ENCODE measurements around the gene TGM1. TPM values are rescaled to one million over a fixed set of nuclear protein-coding genes. Genes with fewer than 3 reads are reported as not detected.

The TGM1 gene
- total RNA-seq, 2 donors from 2014 or later: 0.14 to 1.7 TPM

DNA sequence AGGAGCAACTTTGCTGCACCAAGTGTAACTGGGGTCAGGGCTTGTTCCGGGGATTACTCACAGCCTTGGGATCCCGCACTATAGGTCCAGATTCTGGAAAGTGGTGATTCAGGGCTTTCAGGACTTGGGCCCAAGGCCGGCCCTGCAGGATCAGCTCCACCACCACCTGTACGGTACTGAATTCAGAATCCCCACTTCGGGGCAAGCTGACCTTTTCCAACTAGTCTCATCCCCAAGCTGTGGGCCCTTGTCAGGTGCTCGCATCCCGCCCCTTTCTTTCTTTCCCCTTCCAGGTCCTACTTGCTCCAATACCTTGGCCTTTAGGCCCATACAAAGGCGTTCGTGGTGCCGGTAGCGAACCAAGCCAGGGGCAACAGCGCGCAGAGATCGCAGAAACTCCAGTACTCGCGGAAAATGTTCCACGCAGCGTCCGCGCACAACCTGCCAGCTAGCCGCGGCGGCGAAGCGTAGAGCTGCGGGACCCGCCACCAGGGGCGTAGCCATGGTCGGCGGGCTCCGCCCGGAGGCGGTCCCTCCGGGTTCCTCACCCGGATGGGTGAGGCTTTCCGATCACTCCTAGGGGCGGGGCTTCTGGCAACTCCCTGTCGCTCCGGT lies 21.0 kb downstream of the TGM1 start:
- DNase-seq (ENCODE audit: low spot score): peak; percentile 97
- intact Hi-C loops (cut with DNase I): loop anchor here in 1 of 2 donors (2.0 kb wide), 1 partner anchor 55 kb away; no protein-coding TSS in a partner anchor

GRCh38 chr14:24240110-24240918 lies 22.7 kb downstream of the TGM1 start:
- intact Hi-C loops (cut with DNase I): no loop called here
- DNase-seq (ENCODE audit: low spot score): no peak

- intact Hi-C loops (cut with DNase I): no loop called here
- DNase-seq (ENCODE audit: low spot score): no peak
These were observed 24.4 kb downstream of the TGM1 start for GRCh38 chr14:24238527-24239037.

- no peak for DNase-seq (ENCODE audit: low spot score)
These were observed 24.9 kb downstream of the TGM1 start for GRCh38 chr14:24238123-24238522.

DNA sequence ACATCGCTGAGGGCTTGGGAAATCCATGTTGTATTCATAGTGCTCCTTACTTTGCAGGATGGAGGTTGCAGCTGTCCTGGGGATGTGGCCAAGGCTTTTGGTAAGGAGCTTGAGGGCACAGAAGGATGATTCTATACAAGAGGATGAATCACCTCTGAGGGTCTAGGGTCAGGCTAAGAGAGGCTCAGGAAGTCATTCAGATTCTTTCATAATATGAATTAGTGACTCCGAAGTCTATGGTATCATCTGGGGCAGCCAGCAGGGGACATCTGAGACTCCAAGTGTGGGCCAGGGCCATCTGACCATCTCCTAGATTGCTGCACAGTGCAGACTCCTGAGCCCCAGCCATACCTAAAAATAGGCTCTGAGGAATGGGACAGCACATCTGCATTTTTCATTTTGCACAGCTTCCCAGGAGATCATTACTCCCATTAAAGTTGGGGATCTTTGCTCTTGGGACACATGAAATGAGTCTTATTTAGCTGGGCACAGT lies 25.5 kb downstream of the TGM1 start:
- intact Hi-C loops (cut with DNase I): no loop called here
- no peak for DNase-seq (ENCODE audit: low spot score)

More at GRCh38 chr14:24238123-24238522, 24.9 kb downstream of the TGM1 start:
- intact Hi-C loops (cut with DNase I): no loop called here

- intact Hi-C loops (cut with DNase I): no loop called here
- DNase-seq (ENCODE audit: low spot score): no peak
These were observed 26.1 kb downstream of the TGM1 start for GRCh38 chr14:24236689-24237462.

DNA sequence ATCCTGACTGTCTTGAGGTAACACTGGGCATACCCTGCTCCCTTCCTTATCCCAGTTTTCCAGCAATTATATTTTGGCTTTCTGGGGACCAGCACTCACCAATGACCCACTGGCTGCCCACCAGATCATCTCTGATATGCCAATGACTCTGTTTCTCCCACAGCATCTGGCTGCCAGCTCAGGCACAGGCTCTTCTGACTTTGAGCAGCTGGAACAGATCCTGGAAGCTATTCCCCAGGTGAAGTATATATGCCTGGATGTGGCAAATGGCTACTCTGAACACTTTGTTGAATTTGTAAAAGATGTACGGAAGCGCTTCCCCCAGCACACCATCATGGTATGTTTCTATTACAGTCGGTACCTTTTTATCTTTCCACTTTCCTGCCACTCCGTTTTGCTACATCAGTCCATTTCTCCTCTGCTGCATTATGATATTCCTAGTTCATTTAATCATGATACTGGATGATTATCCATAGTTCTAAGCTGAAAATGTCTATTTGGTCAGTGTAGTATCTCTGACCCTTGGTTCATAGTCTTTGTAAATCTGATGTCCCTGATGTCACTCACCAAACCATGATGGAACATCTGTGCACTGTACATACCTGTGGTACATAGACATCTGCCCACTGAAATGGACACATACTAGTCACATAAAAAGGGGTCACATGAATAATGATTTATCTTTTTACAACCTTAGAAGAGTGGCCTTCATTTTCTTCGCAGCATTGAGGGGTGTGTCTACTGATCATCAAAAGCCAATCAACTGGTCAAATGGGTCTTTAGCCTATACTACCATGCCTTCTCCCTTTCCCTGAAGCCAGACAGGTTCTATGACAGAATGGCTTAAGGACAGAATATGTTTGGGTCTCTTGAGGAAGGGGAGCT lies 26.9 kb downstream of the TGM1 start:
- intact Hi-C loops (cut with DNase I): no loop called here

GRCh38 chr14:24234095-24235005 lies 28.6 kb downstream of the TGM1 start:
- intact Hi-C loops (cut with DNase I): no loop called here
- no peak for DNase-seq (ENCODE audit: low spot score)

More for the DNA sequence above, 26.9 kb downstream of the TGM1 start:
- DNase-seq (ENCODE audit: low spot score): no peak

- no peak for DNase-seq (ENCODE audit: low spot score)
- intact Hi-C loops (cut with DNase I): no loop called here
These were observed 29.5 kb downstream of the TGM1 start for GRCh38 chr14:24233538-24233866.

DNA sequence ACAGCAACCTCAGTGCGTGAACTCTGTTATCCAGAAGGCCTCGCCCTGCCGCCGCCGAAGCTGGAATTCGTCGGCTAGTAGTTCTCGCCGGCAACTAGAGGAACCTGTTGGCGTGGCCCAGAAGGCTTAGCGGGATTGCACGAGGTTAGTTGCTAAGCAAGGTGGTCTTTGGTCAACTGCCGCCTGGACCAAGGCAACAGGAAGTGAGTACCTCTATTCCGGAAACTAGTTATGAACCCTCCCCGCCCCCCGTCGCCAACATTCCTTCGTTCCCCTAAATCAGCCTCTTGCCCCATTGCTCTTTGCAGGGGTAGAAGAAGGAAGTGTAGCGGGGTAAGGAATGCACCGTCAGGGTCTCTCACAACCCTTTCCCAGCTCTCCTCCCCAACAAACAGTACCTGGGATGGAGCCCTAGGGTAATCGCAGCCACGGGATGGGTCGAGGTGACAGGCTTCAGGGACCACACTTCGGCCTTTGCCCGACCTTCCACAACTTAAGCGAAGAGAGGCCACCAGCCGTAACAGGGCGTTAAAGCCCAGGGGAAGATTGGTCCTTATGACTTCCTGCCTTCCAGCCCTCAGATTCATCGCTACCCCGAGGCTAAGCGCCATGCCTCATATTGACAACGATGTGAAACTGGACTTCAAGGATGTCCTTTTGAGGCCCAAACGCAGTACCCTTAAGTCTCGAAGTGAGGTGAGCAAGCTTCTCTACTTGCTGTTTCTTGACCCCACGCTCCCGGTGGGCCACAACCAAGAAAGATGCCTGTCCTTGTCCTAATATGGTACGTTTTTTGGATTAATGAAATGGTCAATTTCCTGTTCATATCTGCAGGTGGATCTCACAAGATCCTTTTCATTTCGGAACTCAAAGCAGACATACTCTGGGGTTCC lies 30.1 kb downstream of the TGM1 start, which contains the start of gene GMPR2:
TSS of gene GMPR2 (plus strand) at position 285 of the 893 bp plus-strand sequence. CDS start at position 610, 325 bp downstream.
- intact Hi-C loops (cut with DNase I): no loop called here
- no peak for DNase-seq (ENCODE audit: low spot score)

- intact Hi-C loops (cut with DNase I): no loop called here
These were observed 30.8 kb downstream of the TGM1 start, which contains the start of gene NEDD8 for GRCh38 chr14:24232121-24232644. NEDD8 (minus strand) TSS chr14:24232367; CDS start chr14:24232267, 100 bp downstream.

DNA sequence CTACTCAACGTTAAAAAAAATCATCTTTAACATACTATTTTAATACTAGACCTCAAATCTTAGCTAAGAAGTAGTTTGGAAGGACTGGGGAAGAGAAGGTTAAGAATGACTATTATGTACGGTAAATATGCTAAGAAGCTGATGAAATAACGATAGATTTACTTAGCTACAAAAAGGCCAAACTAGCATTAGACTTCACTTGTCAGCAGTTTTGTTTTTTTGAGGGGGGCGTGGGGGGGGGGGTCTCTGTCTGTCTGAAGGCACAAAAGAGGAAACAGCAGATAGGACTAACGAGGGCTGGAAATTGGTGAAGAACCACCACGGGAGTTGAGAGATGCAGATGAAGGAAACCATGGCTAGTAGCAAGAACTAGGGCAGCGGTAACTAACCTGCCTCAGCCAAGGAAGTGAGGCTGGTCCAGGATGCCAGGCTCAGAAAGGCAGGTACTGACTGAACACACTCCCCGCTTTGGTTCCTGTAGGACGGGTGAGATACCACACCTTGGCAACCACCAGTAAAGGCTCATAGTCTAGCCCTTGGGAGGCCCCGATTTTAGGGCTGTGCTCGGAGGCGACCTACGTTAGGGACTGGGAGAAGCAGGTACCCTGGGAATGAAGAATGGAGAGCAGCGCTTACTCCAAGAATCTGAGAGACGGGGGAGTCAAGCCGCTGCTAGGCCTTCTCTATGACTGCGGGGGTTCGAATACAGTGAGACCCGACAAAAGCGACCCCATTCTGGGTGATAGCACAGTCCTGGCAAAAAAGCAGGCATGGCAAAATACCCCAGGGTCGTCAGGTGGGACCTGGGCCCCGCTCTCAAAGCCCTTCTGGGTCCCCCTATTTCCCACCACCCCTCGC lies 31.5 kb downstream of the TGM1 start:
- no peak for DNase-seq (ENCODE audit: low spot score)
- intact Hi-C loops (cut with DNase I): no loop called here

More at GRCh38 chr14:24232121-24232644, 30.8 kb downstream of the TGM1 start, which contains the start of gene NEDD8:
- DNase-seq (ENCODE audit: low spot score): peak; percentile 98

DNA sequence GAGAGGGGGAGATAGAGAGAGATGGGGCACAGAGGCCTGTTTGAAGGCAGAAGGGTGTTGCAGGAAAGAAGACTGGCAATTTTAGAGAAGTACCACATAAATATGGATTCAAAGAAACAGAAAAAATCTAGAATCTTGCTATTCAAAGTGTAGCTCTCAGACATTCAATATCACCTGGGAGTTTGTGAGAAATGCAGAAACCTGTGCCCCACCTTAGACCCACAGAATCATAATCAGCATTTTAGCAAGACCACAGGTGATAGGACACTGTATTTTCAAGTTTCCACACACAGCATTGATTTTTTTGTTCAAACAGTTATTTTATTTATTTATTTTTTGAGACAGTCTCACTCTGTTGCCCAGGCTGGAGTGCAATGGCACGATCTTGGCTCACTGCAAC lies 34.1 kb downstream of the TGM1 start:
- intact Hi-C loops (cut with DNase I): loop anchor here in 1 of 2 donors (1.0 kb wide), 1 partner anchor 10 kb away; no protein-coding TSS in a partner anchor
- no peak for DNase-seq (ENCODE audit: low spot score)

DNA sequence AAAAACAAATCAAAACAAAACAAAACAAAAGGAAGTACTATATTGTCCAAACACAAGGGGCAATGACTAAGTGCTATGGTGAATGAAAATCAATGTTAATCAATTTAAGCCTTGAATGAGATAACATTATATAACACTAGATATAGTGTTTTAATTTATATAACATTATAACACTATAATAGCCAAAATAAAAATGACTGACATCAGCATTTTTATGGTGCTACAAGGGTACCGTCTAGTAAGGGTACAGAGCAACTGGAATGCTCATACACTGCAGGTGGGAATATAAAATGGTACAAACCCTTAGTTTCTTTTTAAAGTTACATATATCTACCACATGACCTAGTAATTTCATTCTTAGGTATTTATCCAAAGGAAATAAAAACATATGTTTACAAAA lies 36.5 kb downstream of the TGM1 start:
- intact Hi-C loops (cut with DNase I): no loop called here
- no peak for DNase-seq (ENCODE audit: low spot score)

- DNase-seq (ENCODE audit: low spot score): no peak
- intact Hi-C loops (cut with DNase I): no loop called here
These were observed 38.3 kb downstream of the TGM1 start for GRCh38 chr14:24224618-24225071.
